Upper lobe of left lung (tissue), 4 donors: ENCODE data around the gene SMYD3.

Source experiments
- CTCF ChIP-seq, 6 experiments: fragments of 450-650 bp in 4 of 6; fragments of 200-600 bp in 2 of 6; sonication (generic) in 2 of 6; IDR thresholded peaks; one replicate each; pipeline ENCODE4 v1.5.1; 2016 to 2019; ENCODE audit warnings: antibody characterized with exemption in 6 of 6
- EP300 ChIP-seq, 4 donors: sonication (generic); formaldehyde crosslinking; IDR thresholded peaks; one replicate each; pipeline ENCODE4 v1.5.1; 2017; ENCODE audit warnings: antibody characterized with exemption in 4 of 4, control low read depth in 2 of 4
- POLR2A ChIP-seq, 4 donors: fragments of 450-650 bp; IDR thresholded peaks; one replicate each; pipeline ENCODE4 v1.5.1; 2016 to 2017; ENCODE audit warnings: antibody characterized with exemption in 4 of 4, mild to moderate bottlenecking in 2 of 4

DNA sequence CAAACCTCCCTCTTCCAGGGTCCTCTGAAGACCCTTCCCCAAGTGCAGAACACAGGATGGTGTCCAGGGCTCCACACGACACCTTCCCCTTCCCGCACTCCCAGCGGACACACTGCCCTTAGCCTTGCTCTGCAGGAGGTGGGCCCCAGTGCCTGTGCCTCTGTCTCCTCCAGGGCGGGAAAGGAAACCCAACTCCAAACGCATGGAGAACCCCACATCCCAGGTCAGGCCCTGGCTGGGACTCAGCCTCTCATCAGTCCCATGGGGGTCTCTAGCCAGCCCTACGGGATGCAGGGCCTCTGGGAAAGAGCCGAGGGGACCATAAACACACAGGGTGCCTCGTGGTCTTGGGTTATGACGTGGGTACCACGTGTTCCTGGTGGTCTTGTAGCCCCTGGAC, 5.6 kb upstream of the SMYD3 start:
- TF ChIP-seq CTCF (IDR thresholded peaks at IDR 0.05), result no peak
- no peak for TF ChIP-seq POLR2A (IDR thresholded peaks at IDR 0.05)
- no peak for TF ChIP-seq EP300 (IDR thresholded peaks at IDR 0.05)
